Measurements from ENCODE around the gene IRF4.

IRF4 gene

DNA sequence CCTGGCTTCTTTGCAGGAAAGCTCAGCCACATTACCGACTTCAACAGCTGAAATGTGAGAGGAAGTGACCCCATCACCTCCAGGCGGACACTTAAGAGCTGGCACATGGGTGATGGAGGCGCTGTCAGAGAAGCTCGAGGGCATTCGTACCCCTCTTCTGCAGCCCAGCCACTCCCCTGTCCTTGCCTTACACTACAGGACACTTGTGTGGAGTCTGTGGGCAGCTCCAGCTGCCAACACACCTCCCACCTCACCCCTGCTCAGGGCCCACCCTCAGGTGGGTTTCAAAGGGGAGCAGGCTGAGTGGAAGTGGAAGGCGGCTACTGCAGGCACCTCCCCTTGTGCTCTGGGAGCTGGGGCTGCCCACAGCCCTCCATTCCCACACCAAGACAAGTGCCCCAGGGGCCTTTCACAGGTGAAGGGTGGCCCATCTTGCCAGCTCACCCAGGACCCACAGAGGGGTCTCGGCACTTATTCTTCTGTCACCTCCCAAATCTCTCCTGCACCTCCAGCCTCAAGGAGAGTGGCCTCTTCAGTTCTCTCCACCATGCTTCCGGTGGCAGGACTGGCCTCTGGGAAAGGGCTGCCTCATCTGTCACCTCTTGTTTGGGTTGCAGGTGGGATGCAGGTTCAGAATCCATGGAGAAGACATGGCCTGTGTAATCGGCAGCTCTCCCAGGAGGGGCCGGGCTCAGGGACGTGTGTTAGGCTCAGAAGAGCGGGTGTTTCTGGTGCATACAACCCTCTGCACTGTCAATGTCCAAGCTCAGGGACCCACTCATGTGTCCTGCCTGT lies 49.8 kb downstream of the IRF4 start:
- in situ Hi-C loops (cut with MboI; ENCODE audit: low sequenced_read_pairs): no loop called here

DNA sequence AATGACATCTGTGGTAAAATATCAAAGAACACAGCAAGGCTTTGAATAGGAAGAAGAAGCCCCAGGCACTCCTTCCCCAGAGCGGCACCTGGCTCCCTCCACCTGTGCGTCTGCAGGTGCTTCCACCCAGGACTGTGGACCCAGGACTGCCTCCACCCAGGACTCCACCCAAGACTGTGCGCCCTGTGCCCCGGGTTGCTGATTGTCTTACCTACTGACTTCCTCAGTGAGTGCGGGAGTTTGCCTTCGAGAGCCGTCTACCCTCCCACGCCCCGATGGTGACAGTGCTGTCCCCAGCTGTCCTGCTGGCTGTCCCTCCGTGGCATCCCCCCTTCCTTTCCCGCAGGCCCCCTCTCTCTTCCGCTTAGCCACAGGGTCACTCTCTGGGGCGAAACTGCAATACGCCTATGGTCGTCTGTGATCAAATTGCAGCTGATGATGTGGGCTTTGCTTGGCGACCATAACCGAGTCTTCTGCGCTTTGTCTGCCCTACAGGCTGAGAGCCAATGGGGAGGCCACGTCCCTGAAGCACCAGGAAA lies 52.1 kb downstream of the IRF4 start:
- in situ Hi-C loops (cut with MboI; ENCODE audit: low sequenced_read_pairs): no loop called here

DNA sequence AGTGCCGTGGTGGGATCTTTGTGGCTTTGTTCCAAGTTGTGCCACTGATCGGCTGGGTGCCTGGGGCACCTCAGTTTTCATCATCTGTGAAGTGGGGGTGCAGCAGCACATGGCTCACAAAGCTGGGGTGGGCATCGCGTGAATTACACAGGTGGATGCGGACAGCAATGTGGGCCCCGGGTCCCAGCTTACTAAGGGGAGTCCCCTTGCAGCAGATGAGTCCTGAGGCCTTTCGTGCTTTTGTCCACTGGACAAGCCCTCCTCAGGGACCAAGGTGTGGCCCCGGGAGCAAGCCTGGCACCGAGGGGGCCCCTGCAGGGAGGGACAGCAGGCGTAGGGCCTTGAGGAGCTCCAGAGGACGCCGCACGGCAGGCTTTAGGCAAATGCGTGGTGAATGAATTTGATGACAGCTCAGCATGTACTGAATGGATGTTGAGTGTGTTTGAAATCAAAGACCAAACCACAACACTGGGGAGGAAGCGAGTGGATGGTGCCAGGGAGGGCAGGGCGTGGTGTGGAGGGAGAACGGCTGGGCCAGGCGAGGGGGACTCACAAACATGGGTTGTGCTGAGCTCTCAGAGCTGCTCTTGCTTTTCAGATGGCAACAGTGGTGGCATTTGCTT lies 53.2 kb downstream of the IRF4 start:
- in situ Hi-C loops (cut with MboI; ENCODE audit: low sequenced_read_pairs): no loop called here

DNA sequence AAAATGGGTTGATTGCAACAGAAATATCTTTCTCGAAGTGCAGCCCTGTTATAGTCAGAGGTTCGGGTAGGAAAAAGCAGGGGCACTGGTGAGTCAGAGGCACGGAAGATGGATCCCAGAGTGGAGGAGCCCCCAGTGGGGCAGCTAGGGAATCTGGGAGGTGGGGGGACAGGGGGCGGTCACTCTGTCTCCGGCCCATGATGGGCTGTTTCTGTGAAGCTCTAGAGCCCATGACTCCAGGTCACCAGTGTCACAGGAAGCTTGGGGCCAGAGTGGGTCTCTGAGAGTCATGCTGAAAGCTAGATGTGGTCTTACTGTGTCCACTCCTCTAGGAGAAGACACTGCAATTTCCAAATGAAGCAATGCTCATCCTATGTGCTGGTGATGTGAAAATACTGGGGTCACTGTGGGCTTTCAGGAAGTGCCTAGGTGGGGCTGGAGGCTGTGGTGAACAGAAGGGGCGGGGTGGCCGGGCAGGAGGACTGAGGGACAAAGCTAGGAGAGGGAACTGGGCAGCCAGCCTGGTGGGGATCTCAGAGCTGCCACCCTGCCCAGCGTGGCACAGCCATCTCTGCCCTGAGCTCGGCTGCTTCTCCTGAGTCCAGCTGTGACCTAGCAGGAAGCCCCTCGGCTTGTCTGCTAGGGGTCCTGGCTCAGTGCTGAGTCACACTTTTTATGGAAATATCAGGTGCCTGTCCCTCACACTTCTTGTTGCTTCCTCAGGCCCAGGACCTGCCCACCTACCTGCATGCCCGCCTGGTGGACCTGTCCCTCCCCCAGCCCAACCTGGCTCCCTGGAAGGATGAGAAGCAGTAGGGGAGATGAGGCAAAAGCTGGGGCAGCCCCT lies 54.2 kb downstream of the IRF4 start:
- in situ Hi-C loops (cut with MboI; ENCODE audit: low sequenced_read_pairs): no loop called here

DNA sequence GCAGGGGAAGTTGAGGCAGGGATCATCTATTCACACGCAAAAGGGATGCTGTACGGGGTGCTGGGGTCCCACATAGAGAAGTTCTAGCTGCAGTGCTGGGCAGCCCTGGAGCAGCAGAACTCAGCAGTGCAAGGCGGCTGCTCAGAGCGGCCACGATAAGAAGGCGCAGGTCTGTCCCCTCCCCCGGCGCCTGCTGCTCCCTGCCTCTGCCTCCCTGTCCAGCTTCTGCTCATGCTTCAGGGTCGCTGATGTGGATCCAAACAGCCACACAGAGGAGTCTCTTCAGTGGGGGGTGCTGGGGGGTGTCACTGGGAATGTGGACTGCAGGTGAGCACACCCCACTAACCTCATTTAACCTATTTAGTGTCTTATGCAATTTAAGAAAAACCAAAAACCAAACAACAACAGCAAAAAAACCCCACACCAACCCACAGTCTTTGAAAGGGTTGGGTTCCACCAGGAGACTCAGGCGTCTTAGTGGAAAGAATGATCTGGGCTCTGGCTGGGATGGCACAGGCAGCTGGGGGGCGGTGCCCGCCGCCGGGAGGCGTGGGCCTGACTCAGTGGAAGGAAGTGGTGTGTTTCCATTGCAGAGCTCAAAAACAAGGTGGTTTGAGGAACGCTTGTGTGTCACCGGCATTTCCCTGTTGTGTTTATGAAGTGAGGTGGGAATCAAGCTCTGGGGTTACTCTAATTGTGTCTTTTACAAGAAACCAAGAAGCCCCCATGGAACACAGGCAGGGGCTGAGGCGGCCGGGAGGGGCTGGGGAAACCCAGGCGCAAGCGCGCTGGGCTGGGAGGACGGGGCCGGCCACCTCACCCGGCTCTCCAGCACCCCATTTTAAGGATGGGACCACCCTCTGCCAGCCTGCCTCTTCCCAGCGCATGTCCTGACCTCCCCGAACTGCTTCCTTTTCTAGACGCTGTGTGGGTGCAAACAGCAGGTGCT lies 55.1 kb downstream of the IRF4 start:
- in situ Hi-C loops (cut with MboI; ENCODE audit: low sequenced_read_pairs): no loop called here

DNA sequence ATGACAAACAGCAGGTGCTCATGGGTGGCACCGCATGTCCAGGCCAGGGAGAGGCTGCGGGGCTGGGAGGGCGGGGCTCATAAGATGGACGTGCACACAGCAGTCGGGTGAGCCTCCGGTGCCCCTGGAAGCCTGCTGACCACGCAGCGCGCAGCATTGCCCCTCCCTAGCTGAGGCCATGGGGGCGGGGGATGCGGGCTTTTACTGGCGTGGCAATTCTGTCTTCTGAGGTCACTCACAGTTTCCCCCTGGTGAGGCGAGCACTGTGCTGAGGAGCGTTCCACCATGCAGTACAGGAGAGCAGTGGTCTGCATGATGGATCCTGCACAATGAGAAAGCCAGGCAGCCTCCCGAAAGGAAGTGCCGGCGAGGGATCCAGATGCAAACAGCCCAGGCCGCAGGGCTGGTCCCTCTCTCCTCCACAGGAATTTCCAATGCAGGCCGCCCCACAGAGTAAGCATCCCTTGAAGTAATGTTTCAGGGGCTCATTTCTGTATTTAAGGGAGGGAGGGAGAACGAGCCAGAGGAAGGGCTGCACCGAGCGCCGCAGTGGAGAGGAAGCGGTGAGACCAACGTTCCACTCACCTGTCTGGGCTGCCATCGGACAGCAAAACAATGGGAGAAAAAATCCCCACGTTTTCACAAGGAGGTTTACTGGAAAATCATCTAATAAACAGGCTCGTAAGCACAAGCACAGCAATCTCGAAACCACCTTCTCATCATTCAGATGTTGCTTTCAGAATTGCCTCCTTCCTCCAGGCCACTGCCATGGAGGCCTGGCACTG lies 56.0 kb downstream of the IRF4 start:
- in situ Hi-C loops (cut with MboI; ENCODE audit: low sequenced_read_pairs): no loop called here

DNA sequence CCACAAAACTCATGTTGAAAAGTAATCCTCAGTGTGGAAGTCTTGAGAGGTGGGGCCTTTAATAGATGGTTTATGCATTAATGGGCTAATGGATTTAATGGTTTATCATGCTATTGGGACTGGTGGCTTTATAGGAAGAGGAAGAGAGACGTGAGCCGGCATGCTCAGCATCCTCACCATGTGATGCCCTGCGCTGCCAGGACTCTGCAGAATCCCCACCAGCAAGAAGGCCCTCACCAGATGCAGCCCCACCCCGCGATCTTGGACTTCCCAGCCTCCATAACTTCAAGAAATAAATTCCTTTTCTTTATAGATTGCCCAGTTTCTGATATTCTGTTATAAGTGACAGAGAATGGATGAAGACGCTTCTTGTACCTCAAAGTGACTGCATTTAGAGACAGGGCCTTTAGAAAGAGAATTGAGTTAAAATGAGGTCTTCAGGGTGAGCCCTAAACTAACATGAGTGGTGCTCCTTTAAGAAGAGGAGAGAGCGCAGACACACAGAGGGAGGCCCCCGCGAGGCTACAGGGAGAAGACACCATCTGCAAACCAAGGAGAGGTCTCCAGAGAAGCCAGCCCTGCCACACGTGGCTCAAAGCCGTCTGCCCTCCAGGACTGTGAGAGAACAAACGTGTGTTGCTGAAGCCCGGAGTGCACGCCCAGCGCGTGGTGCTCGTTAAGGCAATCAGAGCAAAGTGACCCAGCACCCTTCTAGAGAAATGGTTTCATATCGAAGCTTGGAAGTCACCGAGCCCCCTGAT lies 56.9 kb downstream of the IRF4 start:
- in situ Hi-C loops (cut with MboI; ENCODE audit: low sequenced_read_pairs): no loop called here

DNA sequence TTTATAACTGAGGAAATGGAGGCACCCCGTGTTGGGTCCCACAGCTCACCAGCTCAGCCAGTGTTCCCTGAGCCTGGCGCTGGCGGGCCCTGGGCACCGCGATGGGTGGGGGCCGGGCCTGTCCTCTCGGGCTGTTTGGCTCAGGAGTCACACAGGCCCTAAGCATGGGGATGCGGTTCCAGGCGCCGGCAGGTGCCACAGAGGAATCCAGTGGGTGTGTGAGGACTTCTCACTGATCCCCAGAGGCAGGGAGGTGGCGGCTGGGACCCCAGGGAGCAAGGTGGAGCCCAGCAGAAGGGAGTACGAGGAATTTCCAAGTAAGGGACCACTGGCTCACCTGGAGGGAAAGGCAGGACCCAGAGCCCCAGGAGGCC lies 57.5 kb downstream of the IRF4 start:
- in situ Hi-C loops (cut with MboI; ENCODE audit: low sequenced_read_pairs): no loop called here

DNA sequence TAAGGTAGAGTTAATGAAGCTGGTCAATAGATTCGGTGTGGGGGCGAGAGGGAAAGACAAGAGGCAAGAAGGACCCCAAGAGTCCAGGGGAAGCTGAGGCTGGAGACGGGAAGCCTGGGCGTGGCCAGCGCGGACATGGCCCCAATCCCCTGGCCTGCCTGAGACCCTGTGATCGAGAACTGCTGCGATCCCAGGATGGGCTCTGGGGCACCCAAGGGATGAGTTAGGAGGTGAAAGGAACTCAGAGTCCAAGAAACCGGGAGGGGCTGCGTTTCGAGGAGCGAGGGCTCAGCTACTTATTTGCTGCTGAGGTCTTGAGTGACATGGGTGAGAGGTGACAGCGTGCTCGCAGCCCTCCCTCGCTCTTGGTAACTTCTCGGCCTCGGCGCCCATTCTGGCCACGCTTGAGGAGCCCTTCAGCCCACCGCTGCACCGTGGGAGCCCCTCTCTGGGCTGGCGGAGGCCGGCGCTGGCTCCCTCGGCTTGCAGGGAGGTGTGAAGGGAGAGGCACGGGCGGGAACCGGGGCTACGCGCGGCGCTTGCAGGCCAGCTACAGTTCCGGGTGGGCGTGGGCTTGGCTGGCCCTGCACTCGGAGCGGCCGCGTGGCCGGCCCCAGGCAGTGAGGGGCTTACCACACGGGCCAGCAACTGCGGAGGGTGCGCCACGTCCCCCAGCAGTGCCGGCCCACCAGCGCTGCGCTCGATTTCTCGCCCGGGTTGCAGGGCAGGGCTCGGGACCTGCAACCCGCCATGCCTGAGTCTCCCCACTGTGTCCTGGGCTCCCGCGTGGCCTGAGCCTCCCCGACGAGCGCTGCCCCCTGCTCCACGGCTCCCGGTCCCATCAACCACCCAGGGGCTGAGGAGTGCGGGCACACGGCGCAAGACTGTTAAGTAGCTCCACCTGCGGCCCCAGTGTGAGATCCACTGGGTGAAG lies 58.2 kb downstream of the IRF4 start:
- in situ Hi-C loops (cut with MboI; ENCODE audit: low sequenced_read_pairs): no loop called here

DNA sequence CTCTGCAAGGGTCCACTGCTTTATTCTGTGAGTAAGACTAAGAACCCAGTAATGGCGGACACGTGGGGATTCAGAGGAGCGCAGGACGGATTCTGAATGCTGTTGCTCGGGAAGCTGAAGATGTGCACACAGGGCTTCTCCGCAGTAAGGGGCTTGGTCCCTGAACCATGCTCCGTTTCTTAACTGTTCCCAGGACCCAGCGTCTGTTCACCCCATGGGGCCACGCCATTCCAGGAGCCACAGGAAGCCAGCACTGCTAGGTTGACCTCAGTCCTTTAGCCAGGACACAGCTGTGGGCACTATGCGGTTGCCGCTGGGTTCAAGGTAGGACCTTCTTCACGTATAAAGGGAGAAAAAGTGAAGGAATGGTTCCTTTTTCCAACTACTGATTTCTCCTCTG lies 59.8 kb downstream of the IRF4 start:
- in situ Hi-C loops (cut with MboI; ENCODE audit: low sequenced_read_pairs): no loop called here

DNA sequence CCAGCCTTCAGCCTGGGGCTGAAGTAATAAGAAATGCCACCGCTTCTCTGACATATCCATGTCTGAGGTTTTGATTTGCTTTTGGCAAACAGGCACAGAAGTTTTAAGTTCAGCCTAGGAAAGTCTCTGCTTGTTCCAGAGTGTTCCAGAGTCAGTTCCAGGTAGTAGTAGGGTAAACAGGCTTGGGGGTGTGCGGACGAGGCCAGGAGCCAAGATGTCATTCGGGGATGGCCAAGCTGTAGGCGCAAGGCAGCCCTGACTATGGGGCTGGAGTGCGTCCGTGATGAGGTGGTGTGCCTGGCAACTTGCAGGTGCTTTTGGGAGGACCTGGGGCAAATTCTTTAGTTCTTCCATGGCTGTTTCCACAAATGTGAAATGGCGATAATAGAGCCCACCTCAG lies 60.3 kb downstream of the IRF4 start:
- in situ Hi-C loops (cut with MboI; ENCODE audit: low sequenced_read_pairs): no loop called here

DNA sequence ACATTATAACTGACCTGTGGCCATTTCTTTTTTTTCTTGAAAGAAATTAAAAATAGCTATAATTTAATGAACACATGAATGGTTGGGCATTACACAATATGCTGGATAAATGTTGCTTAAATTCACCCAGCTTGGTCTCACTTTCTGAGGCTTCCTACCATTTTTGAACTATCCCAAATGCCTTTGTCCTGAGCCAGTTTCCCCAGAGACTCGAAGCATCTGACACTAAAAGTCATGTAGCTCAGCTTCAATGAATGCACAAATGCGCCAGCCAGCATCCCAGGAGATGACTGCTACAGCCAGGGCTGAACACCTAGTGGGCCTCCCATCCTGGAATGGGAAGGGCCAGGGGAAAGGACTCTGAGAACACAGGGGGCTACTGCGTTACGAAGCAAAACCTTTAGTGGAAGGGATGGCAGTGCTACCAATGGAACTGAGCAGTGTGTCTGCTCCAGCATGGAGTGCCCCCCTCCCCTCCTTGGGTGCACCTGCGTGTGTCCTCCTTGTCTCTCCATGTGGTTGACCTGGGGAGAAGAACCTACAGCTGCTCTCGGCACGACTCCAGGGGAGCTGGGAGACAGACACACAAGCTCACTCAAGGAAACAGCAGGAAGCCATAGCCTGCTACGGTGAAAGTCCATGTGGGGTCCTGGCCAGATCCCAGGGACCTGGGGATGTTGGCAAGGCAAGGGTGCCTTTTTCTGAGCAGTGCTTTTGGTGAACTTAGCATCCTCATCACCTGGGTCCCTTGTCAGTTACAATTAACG lies 60.9 kb downstream of the IRF4 start:
- in situ Hi-C loops (cut with MboI; ENCODE audit: low sequenced_read_pairs): no loop called here

DNA sequence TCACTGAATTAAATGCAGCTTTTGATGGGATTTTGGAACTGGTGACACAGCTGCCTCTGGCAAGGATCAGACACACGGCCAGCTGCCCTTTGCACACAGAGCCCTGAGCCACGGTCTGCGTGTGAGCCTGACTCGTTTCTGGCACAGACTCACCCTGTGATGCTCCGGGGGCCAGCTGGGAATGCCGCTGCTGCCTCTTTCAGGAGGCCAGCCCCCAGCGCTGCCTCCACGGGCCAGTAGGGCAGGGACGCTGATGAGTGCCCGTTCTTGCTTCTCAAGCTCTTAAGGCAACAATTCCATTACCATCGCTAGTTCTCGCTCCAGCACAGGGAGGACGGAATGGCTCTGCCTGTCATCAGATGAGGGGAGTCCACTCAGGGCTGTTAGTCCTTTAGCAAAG lies 61.6 kb downstream of the IRF4 start:
- in situ Hi-C loops (cut with MboI; ENCODE audit: low sequenced_read_pairs): no loop called here

DNA sequence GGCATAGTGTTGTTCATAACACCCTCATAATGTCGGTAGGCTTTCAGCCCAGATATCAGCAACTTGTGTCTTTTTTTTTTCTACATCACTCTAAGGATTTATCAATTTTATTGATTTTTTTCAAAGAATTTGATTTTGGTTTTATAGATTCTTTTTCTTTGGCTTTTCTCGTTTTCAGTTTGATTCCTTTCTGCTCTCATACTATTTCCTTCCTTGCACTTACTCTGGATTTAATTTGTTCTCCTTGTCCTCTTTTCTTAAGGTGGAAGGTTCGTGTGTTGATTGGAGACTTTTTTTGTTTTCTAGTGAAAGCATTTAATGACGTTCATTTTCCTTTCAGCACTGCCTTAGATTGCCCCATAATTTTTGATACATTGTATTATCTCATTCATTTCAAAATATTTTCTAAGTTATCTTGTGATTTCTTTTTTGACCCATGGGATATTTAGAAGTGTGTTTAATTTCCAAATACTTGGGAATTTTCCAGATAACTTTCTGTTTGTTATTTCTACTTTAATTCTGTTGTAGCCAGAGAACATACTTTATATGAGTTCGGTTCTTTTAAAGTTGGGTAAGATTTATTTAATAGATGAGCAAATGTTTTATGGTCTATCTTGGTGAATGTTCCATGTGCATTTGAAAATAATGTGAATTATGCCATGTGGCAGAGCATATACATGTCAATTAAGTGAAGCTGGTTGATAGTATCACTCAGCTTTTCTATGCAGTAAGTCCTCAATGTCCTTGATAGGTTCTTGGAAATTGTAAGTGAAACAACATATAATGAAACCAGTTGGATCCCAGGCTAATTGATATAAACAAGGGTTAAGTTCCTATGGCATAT lies 62.8 kb downstream of the IRF4 start:
- in situ Hi-C loops (cut with MboI; ENCODE audit: low sequenced_read_pairs): no loop called here

DNA sequence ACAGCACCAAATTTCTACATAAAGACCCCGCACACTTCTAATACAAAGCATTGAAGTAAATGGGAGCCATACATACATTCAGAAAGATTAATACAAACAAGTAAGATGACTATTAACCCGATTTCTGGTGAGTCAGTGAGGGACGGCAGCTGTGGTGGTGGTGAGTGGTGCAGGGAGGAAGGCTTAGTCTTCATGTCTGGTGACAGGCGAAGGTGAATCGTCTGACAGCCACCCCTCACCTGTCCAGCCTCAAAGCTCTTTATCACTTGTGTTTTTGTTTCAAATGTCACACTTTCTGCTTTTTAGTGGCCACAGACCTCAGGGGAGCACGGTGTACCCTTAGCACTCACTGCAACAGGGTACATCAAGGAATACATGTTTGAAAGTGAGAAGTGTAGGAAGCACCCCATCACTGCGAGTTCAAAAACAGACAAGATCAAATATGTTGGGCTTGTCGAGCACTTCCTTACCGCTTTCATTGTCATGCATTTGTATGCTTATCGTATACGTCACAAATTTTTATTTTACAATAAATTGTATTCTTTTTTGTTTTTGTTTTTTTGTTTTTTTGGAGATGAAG lies 63.5 kb downstream of the IRF4 start:
- in situ Hi-C loops (cut with MboI; ENCODE audit: low sequenced_read_pairs): no loop called here

DNA sequence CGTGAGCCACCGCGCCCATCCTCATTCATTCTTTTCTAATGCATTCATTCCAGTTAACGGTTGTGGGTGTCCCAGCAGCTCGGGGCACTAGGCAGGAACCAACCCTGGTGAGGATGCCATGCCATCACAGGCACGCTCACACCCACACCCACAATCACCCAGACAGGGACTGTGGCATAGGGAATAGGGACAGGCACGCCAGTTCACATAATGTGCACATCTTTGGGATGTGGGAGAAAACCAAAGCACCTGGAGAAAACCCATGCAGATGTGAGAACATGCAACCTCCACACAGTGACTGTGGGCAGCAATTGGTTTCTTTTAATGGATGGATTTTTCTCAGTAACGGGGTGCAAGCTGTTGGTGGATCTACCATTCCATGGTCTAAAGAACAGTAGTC lies 64.3 kb downstream of the IRF4 start:
- in situ Hi-C loops (cut with MboI; ENCODE audit: low sequenced_read_pairs): no loop called here
